Uterus (tissue), 2 donors: ENCODE results near the gene EFTUD2.

Experiments
- CTCF ChIP-seq, 4 experiments: fragments of 200-600 bp in 2 of 4; fragments of 450-650 bp in 2 of 4; sonication (generic) in 2 of 4; IDR thresholded peaks; one replicate each; pipeline ENCODE4 v1.5.1; 2016 to 2019; ENCODE audit warnings: antibody characterized with exemption in 4 of 4, mild to moderate bottlenecking in 2 of 4, moderate library complexity in 1 of 4
- POLR2A ChIP-seq, 2 donors: fragments of 450-650 bp; IDR thresholded peaks; one replicate each; pipeline ENCODE4 v1.6.1; 2016; ENCODE audit warnings: antibody characterized with exemption in 2 of 2, mild to moderate bottlenecking in 1 of 2, moderate library complexity in 1 of 2

GRCh38 chr17:44848961-44849489 lies 50.2 kb downstream of the EFTUD2 start:
- TF ChIP-seq CTCF (IDR thresholded peaks at IDR 0.05) (no peak), POLR2A (IDR thresholded peaks at IDR 0.05) (no peak)
